Right ventricle myocardium inferior (tissue), 1 donor: ENCODE results near the gene GPC5. TPM values are rescaled to one million over a fixed set of nuclear protein-coding genes. Genes with fewer than 3 reads are reported as not detected.

Experiments used
- ATAC-seq: fragments of 200-7000 bp; cut with Tn5 transposase; one replicate; pipeline ENCODE4 v1.9.1; 2020; ENCODE audit warnings: mild to moderate bottlenecking, moderate library complexity
- DNase-seq: peaks from one replicate; pipeline ENCODE4 v3.0.0; 2021; ENCODE audit errors: missing footprints
- intact Hi-C: fragments of 100-400 bp; cut with DNase I; formaldehyde crosslinking; loops from one replicate; pipeline ENCODE4 v1.11.0; 2022
- total RNA-seq: library from RNA; stranded (reverse); fragmentation: NEBNext Ultra II Directional; extraction: Animal tissue kit (Norgen Biotek cat#: 25700); gene quantifications from one replicate; pipeline ENCODE4 v1.2.1, GENCODE V29; 2021
- donor health status: DM: no; HTN: yes; CAD: no; lungs with severe emphysema.

GPC5 gene
- total RNA-seq, 1 donor from 2014 or later, result 1.8 TPM

GRCh38 chr13:91620670-91621141 is 222.3 kb downstream of the GPC5 start:
- no peak for ATAC-seq
- DNase-seq, result no peak
- intact Hi-C loops, result no loop called here

- intact Hi-C loops, result no loop called here
- DNase-seq (no peak), ATAC-seq (no peak)
Measured at GRCh38 chr13:91621161-91621560, 222.7 kb downstream of the GPC5 start.

- intact Hi-C loops, result no loop called here
- DNase-seq (no peak), ATAC-seq (no peak)
Measured at GRCh38 chr13:91621963-91622362, 223.5 kb downstream of the GPC5 start.

- intact Hi-C loops, result no loop called here
- no peak for ATAC-seq
Measured at GRCh38 chr13:91622778-91623550, 224.5 kb downstream of the GPC5 start.

GRCh38 chr13:91627952-91628739 is 229.7 kb downstream of the GPC5 start:
- intact Hi-C loops, result no loop called here
- no peak for DNase-seq
- ATAC-seq, result no peak

More at GRCh38 chr13:91622778-91623550, 224.5 kb downstream of the GPC5 start:
- no peak for DNase-seq

GRCh38 chr13:91630946-91631345 is 232.5 kb downstream of the GPC5 start:
- ATAC-seq (no peak), DNase-seq (no peak)
- intact Hi-C loops, result no loop called here

- ATAC-seq (no peak), DNase-seq (no peak)
- intact Hi-C loops, result no loop called here
Measured at GRCh38 chr13:91632086-91632485, 233.7 kb downstream of the GPC5 start.

GRCh38 chr13:91639330-91639729 is 240.9 kb downstream of the GPC5 start:
- no peak for ATAC-seq
- intact Hi-C loops, result no loop called here
- DNase-seq, result no peak

GRCh38 chr13:91643394-91643793 is 245.0 kb downstream of the GPC5 start:
- no peak for ATAC-seq
- DNase-seq, result no peak

GRCh38 chr13:91644806-91645205 is 246.4 kb downstream of the GPC5 start:
- intact Hi-C loops, result no loop called here
- DNase-seq (no peak), ATAC-seq (no peak)

More at GRCh38 chr13:91643394-91643793, 245.0 kb downstream of the GPC5 start:
- intact Hi-C loops, result no loop called here

- intact Hi-C loops, result no loop called here
- DNase-seq, result no peak
- peak; percentile 77 for ATAC-seq
Measured at GRCh38 chr13:91647361-91647990, 249.1 kb downstream of the GPC5 start.

- no peak for ATAC-seq
- intact Hi-C loops, result no loop called here
- DNase-seq, result no peak
Measured at GRCh38 chr13:91648012-91648411, 249.6 kb downstream of the GPC5 start.

- ATAC-seq, result no peak
- DNase-seq, result no peak
- intact Hi-C loops, result no loop called here
Measured at GRCh38 chr13:91649456-91649855, 251.0 kb downstream of the GPC5 start.

- no peak for DNase-seq
- ATAC-seq, result no peak
- intact Hi-C loops, result no loop called here
Measured at GRCh38 chr13:91652404-91653301, 254.2 kb downstream of the GPC5 start.

GRCh38 chr13:91655731-91656130 is 257.3 kb downstream of the GPC5 start:
- DNase-seq, result no peak

GRCh38 chr13:91657283-91657682 is 258.9 kb downstream of the GPC5 start:
- intact Hi-C loops, result no loop called here
- no peak for ATAC-seq
- no peak for DNase-seq

More at GRCh38 chr13:91655731-91656130, 257.3 kb downstream of the GPC5 start:
- intact Hi-C loops, result no loop called here
- ATAC-seq, result no peak

GRCh38 chr13:91659256-91660075 is 261.0 kb downstream of the GPC5 start:
- intact Hi-C loops, result no loop called here
- ATAC-seq, result no peak
- DNase-seq, result no peak

GRCh38 chr13:91660076-91660415 is 261.6 kb downstream of the GPC5 start:
- ATAC-seq (no peak), DNase-seq (no peak)
- intact Hi-C loops, result no loop called here
